Effector memory CD4-positive, alpha-beta T cell (primary cell): ENCODE measurements around the gene ZNF385D.

ENCODE experiments used
- DNase-seq, 3 donors: peaks; one replicate each; pipeline ENCODE4 v3.0.0-alpha.2; 2020
- H3K27ac ChIP-seq: 2 replicates; pipeline ENCODE4 v1.7.0; 2013; ENCODE audit warnings: mild to moderate bottlenecking, low read length, moderate library complexity; ENCODE audit not compliant: insufficient read depth, poor library complexity, severe bottlenecking
- H3K27me3 ChIP-seq: replicated peaks from 2 replicates; pipeline ENCODE4 v1.7.0; 2013; ENCODE audit warnings: mild to moderate bottlenecking, low read length; ENCODE audit not compliant: insufficient read depth, control insufficient read depth, poor library complexity, severe bottlenecking
- H3K36me3 ChIP-seq: 2 replicates; pipeline ENCODE4 v1.7.0; 2013; ENCODE audit warnings: mild to moderate bottlenecking, low read length, moderate library complexity; ENCODE audit not compliant: control insufficient read depth, insufficient read depth
- H3K4me1 ChIP-seq: 2 replicates; pipeline ENCODE4 v1.7.0; 2013; ENCODE audit warnings: low read length, mild to moderate bottlenecking; ENCODE audit not compliant: control insufficient read depth, insufficient read depth, poor library complexity, severe bottlenecking
- H3K4me3 ChIP-seq: 2 replicates; pipeline ENCODE4 v1.7.0; 2013; ENCODE audit warnings: low read length, low read depth, mild to moderate bottlenecking; ENCODE audit not compliant: insufficient read depth, poor library complexity, severe bottlenecking
- H3K9me3 ChIP-seq: 2 replicates; pipeline ENCODE4 v1.7.0; 2013; ENCODE audit warnings: mild to moderate bottlenecking, low read length, moderate library complexity; ENCODE audit not compliant: control insufficient read depth

The ZNF385D gene

DNA sequence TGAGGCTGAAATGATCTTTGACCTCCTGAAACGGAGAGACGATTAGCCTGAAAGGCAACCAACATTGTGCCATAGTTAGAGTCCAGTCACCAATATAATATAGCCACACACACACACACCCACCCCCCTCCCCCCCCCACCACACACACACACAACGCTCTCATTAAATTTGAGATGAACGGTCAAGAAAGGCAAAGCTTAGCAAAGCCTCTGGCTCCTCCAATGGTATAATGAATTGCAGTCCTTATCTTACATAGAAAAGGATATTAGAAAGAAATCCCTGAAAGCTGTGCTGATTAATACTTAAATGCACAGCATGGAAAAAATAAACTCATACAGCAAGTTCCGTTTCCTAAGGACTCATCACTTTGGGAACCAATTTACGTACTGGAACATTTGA, 876 bp upstream of the ZNF385D start:
- Histone ChIP-seq H3K4me3 (no peak overlapping the region), H3K4me1 (no peaks in the 10 kb centered on the region), H3K9me3 (no peaks in the 10 kb centered on the region), H3K36me3 (no peaks in the 10 kb centered on the region), H3K27ac (no peak overlapping the region), H3K27me3 (no peaks in the 10 kb centered on the region)
- no peak for DNase-seq

DNA sequence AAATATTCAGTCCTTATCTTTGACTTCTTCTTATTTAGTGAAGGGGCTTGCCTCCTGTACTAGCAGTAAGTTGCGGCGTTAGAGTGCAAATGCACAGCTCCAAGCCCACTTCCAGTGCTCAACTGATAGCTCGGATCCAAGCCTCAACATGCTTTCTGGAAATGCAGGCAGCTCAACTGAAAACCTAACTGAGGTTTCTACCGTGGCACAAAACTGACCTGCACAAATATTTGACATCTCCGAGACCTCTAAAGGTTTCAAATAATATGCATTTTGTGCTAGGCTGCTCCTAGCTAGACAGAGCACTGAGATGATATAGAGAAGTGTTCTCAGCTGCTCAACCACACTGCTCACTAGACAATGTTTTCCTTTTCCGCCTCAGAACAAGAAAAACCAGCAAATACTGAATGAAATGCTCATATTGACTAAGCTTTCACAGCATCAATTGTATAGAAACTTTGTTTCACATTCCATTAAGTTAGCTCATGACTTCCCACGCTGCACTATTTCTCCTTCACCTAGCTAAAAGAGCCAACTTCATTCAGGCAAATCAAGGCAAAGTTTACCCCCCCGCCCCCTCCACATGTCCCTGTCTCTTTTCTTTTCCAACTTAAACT, 822 bp downstream of the ZNF385D start:
- DNase-seq, result no peak
- Histone ChIP-seq H3K27ac (no peak overlapping the region), H3K36me3 (no peaks in the 10 kb centered on the region), H3K27me3 (no peaks in the 10 kb centered on the region), H3K4me3 (no peak overlapping the region), H3K9me3 (no peaks in the 10 kb centered on the region), H3K4me1 (no peaks in the 10 kb centered on the region)

DNA sequence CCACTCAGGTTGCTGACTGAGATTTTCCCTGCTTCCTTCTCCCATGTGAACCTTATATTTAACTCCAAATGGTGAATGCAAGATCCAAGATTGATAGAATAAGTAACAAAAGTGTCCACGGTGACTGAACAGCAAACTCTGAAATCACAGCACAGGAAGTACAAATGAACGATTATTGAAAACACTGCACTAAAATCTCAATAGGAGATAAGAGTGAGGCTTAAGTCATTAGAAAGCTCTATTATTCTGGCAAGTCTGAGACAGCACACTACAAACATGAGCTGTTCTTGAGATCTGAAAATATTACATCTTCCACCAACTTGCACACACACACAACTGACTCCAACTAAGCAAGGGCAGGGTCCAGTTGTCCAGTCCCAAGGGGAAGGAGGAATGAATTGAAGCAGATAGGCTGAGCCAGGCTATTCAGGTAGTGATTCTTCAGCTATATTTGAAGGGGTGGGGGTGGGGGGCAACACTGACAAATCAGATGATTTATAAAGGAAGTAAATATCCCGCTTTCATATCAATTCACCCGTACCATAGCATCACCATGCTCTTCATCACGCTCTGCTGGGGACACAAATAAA, 2.9 kb downstream of the ZNF385D start:
- no peaks in the 10 kb centered on the region for H3K4me1 ChIP-seq
- H3K4me3 ChIP-seq, result no peak overlapping the region
- no peak overlapping the region for H3K27ac ChIP-seq
- no peaks in the 10 kb centered on the region for H3K27me3 ChIP-seq
- H3K9me3 ChIP-seq, result no peaks in the 10 kb centered on the region
- DNase-seq, result no peak
- no peaks in the 10 kb centered on the region for H3K36me3 ChIP-seq

DNA sequence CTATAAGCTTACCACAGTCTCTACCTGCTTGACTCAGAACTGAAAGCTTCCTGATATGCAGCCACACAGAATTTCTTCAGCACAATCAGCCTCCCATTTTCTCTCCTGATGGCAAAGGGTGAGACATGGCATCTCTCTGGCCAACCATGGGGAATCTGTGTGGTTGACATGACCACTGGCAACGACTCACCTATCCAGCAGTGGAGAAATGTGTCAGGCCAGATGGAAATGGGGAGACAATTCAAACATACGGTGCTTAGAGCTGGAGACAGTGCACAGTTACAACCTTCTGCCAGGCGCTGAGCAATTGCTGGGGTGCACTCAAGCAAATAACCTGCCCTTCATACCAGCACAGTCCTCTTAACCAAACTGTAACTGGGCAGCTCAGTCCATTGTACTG, 3.6 kb downstream of the ZNF385D start:
- H3K27ac ChIP-seq, result no peak overlapping the region
- H3K4me1 ChIP-seq, result no peaks in the 10 kb centered on the region
- DNase-seq, result no peak
- no peaks in the 10 kb centered on the region for H3K36me3 ChIP-seq
- no peaks in the 10 kb centered on the region for H3K9me3 ChIP-seq
- H3K27me3 ChIP-seq, result no peaks in the 10 kb centered on the region
- H3K4me3 ChIP-seq, result no peak overlapping the region

DNA sequence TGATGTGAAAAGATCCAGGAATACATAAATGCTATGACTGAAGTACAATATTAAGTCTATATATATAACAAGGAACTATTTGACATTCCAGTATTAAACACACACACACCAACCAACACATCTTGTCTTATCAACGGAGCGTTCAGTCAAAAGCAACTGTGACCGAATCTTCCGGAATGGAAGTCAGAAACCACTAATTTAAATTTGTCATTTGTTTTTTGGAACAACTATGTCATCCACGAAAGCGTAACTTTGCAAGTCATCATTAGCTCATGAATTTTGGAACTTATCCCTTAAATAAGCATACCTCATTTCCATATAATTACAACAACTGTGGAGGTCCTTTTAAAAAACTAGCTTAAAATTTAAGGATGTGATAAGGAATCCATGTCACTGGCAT, 5.0 kb downstream of the ZNF385D start:
- no peak overlapping the region for H3K4me3 ChIP-seq
- no peak for DNase-seq
- no peak overlapping the region for H3K27ac ChIP-seq

DNA sequence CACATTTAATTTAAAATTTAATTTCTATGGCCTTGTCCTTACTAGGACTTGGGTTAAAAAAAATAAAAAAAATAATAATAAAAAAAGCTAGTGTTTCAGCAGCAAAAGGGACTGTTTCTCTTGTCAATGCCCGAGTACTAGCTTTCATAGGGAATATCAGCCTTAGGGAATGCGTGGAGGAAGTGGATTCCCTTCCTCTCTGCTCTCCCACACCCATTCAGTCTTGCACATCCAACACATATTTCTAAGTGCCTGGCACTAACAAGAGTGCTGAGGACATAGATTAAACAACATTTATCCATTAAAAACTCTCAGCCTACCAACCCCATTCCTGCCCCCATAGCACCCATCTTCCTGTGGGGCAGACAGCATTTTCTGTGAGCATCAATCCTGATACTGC, 6.2 kb downstream of the ZNF385D start:
- H3K36me3 ChIP-seq, result no peaks in the 10 kb centered on the region
- H3K27me3 ChIP-seq, result no peaks in the 10 kb centered on the region
- no peak overlapping the region for H3K4me3 ChIP-seq
- no peak for DNase-seq
- no peaks in the 10 kb centered on the region for H3K9me3 ChIP-seq
- no peaks in the 10 kb centered on the region for H3K4me1 ChIP-seq
- no peak overlapping the region for H3K27ac ChIP-seq

More for the DNA sequence above, 5.0 kb downstream of the ZNF385D start:
- no peaks in the 10 kb centered on the region for H3K9me3 ChIP-seq
- H3K4me1 ChIP-seq, result no peaks in the 10 kb centered on the region
- no peaks in the 10 kb centered on the region for H3K27me3 ChIP-seq
- H3K36me3 ChIP-seq, result no peaks in the 10 kb centered on the region

DNA sequence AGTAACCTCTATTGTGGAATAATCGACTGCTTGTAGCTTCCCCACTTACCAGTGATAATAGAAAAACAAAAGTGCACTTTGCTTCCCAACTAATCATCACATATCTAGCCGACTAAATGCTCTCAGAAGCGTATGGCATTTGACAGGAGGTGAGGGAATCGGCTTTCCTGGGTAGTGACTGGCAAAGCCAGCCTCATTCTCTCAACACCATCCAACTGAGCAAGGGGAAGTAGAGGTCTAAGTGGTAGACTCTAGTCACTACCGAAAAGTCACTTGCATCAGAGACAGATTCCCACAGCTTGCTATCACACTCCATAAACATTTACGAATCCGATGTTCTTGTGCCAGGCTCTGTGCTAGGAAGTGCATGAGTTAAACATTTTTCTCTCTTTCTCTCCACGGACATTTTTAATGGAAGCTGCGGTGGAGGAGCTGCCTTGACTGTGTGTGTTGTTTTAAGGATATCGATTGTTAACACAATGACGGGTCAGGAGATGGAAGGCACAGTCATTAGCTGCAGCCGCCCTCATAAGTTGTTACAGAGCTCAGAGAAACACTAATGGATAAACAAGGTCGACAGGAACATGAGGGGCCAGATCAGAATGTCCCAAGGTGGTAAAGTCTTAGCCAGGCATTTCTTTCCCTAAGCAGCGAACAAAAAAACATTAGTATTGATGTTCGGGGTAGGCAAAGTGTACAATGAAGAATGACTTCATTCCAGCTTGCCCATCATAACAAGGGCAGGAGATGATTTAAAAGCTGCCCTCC, 11.9 kb downstream of the ZNF385D start:
- no peaks in the 10 kb centered on the region for H3K27me3 ChIP-seq
- no peak overlapping the region for H3K27ac ChIP-seq
- no peaks in the 10 kb centered on the region for H3K9me3 ChIP-seq
- H3K4me3 ChIP-seq, result no peak overlapping the region
- no peaks in the 10 kb centered on the region for H3K36me3 ChIP-seq
- DNase-seq, result no peak
- no peaks in the 10 kb centered on the region for H3K4me1 ChIP-seq

DNA sequence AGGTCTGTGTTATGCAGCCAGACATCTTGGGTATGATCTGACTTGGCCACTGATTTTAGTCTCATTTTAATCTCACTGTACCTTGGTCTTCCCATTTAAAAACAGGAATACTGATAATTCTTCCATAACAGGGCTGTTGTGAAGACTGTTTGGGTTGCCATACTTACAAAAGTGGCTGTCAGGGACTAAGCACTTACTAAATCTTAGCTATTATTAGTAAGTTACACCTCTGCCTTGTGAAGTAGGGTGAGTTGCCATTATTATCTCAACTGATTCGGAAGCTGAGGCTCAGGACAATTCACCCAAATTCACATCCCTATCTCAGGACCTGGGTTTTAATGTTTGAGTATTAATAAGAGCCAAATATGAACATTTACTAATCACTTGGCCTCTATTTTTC, 12.7 kb downstream of the ZNF385D start:
- no peak for DNase-seq

DNA sequence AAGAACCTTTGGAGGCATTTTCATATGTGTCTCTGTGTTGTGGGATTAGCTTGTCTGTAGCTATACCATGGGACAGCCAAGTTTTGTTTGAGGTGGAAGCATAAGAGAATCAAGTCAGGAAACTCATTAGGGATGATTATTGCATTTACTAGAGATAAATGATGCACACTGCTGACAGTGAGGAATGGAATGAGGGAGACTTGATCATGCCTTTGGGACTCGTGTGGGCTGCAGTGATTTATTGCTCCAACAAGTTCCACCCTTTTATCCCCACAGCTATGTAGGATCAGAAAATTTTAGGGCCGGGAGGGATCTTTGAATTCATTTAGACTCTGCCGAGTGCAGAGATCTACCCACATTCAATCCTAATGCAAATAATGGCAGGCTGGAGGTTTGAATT, 16.3 kb downstream of the ZNF385D start:
- H3K9me3 ChIP-seq, result no peaks in the 10 kb centered on the region
- no peak for DNase-seq
- no peak overlapping the region for H3K4me3 ChIP-seq
- H3K36me3 ChIP-seq, result no peaks in the 10 kb centered on the region
- H3K27me3 ChIP-seq, result no peaks in the 10 kb centered on the region
- H3K27ac ChIP-seq, result no peak overlapping the region
- H3K4me1 ChIP-seq, result no peaks in the 10 kb centered on the region

More for the DNA sequence above, 12.7 kb downstream of the ZNF385D start:
- Histone ChIP-seq H3K9me3 (no peaks in the 10 kb centered on the region), H3K27ac (no peak overlapping the region), H3K4me3 (no peak overlapping the region), H3K36me3 (no peaks in the 10 kb centered on the region), H3K4me1 (no peaks in the 10 kb centered on the region), H3K27me3 (no peaks in the 10 kb centered on the region)

DNA sequence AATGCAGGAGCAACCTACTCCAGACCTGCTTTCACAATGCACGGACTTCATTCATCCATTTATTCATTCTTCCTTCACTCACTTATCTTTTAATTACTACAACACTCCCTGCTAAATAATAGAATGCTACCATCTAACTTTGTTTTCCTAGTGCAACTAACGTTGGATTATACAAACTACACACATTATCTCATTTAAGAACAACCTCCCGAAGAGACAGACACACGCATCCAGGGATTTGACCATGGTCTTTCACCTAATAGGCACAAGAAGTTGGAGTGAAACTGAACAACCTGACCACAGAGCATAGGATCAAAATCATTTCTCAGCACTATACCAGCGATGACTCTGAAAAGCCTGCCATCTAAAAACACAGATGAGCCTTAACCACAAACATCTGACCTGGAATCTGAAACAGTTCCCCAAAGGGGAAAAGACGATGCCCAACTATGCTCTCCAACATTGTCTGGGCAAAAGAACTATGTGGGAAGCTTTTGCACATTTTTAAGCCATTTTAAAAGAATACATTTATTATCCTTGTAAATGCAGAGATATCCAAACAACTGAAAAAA, 21.0 kb downstream of the ZNF385D start:
- no peaks in the 10 kb centered on the region for H3K4me1 ChIP-seq
- no peak for DNase-seq
- H3K27me3 ChIP-seq, result no peaks in the 10 kb centered on the region
- H3K27ac ChIP-seq, result no peak overlapping the region
- no peak overlapping the region for H3K4me3 ChIP-seq
- no peaks in the 10 kb centered on the region for H3K36me3 ChIP-seq
- no peaks in the 10 kb centered on the region for H3K9me3 ChIP-seq
